ENCODE measurements around the gene ETAA1. TPM values are rescaled to one million over a fixed set of nuclear protein-coding genes. Genes with fewer than 3 reads are reported as not detected.

ETAA1 gene
- total and polyA plus RNA-seq, 2 of the 4 experiments (the other 2 are of a cell fraction), result 6.9 to 8.1 TPM

GRCh38 chr2:67438337-67438736, 41.2 kb downstream of the ETAA1 start:
- Histone ChIP-seq H3K27ac (ENCODE audit: insufficient read depth, low read length) (no peak overlapping the region), H3K56ac (ENCODE audit: extremely low read depth, insufficient read depth, low read length) (no peak overlapping the region), H3K4me1 (ENCODE audit: control insufficient read depth, insufficient read depth, low read length) (no peaks in the 10 kb centered on the region), H4K20me1 (ENCODE audit: insufficient read depth, low read length) (no peaks in the 10 kb centered on the region), H3K18ac (ENCODE audit: low read depth, low read length) (no peak overlapping the region), H2BK15ac (ENCODE audit: low read depth, low read length) (no peak overlapping the region), H3K14ac (replicated peaks; ENCODE audit: low read depth, low read length) (no peak overlapping the region), H3K9me1 (ENCODE audit: insufficient read depth, low read length) (peaks cover 3% of the 10 kb centered on the region; the same call in 1 of the 2 replicates), H3K9me3 (ENCODE audit: control insufficient read depth, insufficient read depth, low read length) (no peaks in the 10 kb centered on the region), H2AK9ac (replicated peaks; ENCODE audit: low read depth, low read length, poor library complexity) (no peak overlapping the region), H2BK120ac (ENCODE audit: low read depth, low read length) (no peak overlapping the region), H2AFZ (replicated peaks; ENCODE audit: low read length, poor library complexity) (no peak overlapping the region), H3K9ac (ENCODE audit: low read depth, low read length) (no peak overlapping the region), H3K4me2 (ENCODE audit: low read depth, low read length) (no peak overlapping the region), H2AK5ac (ENCODE audit: low read depth, low read length) (no peak overlapping the region), H4K91ac (ENCODE audit: insufficient read depth, low read depth, low read length) (no peak overlapping the region), H4K5ac (ENCODE audit: low read depth, low read length) (no peak overlapping the region), H3K36me3 (ENCODE audit: control insufficient read depth, insufficient read depth, low read length) (no peaks in the 10 kb centered on the region), H3K4ac (ENCODE audit: low read depth, low read length) (no peak overlapping the region), H2BK5ac (ENCODE audit: low read depth, low read length, poor library complexity, severe bottlenecking) (no peak overlapping the region), H3K27me3 (ENCODE audit: control insufficient read depth, insufficient read depth, low read length) (no peaks in the 10 kb centered on the region), H3K79me1 (ENCODE audit: low read depth in 1 of 2, low read length in 2 of 2) (no peaks in the 10 kb centered on the region), H3K4me3 (ENCODE audit: insufficient read depth, low read depth, low read length) (no peak overlapping the region), H2BK20ac (ENCODE audit: low read depth, low read length) (no peak overlapping the region), H3K23ac (ENCODE audit: low read depth, low read length) (no peak overlapping the region), H4K8ac (ENCODE audit: low read depth in 2 of 2, low read length in 2 of 2) (no peak overlapping the region)
- BruUV-seq (replicated peaks), result no TSS peak
- intact Hi-C loops (cut with micrococcal nuclease) (no loop called here), dilution Hi-C loops (cut with HindIII; ENCODE audit: low sequenced_read_pairs, unreplicated experiment) (no loop called here), in situ Hi-C loops (cut with MboI; ENCODE audit: low sequenced_read_pairs) (no loop called here)
- ChIA-PET CTCF (no interaction called here), POLR2A (ENCODE audit: unreplicated experiment) (no interaction called here)
- WGBS, 2 experiments (ENCODE audit: extremely low coverage in 2 of 2, insufficient read length in 1 of 2), result no CpG with 5 or more reads among the region's 2 CpGs
- TF ChIP-seq CHD1 (IDR thresholded peaks at IDR 0.05; ENCODE audit: low read depth, low read length), result no peak
- no peak for TF ChIP-seq MAZ (IDR thresholded peaks at IDR 0.05; ENCODE audit: borderline replicate concordance, low read depth, low read length)
- no peak for TF ChIP-seq BHLHE40 (IDR thresholded peaks at IDR 0.05; ENCODE audit: low read depth, low read length)
- TF ChIP-seq RCOR1 (IDR thresholded peaks at IDR 0.05; ENCODE audit: insufficient replicate concordance, low read length), result no peak
- TF ChIP-seq MAFK (IDR thresholded peaks at IDR 0.05; ENCODE audit: low read depth, low read length), result no peak
- TF ChIP-seq RFX5 (IDR thresholded peaks at IDR 0.05; ENCODE audit: low read depth, low read length), result no peak
- TF ChIP-seq CEBPB (IDR thresholded peaks at IDR 0.05; ENCODE audit: low read depth, low read length), result no peak
- no peak for TF ChIP-seq MXI1 (IDR thresholded peaks at IDR 0.05; ENCODE audit: borderline replicate concordance, low read depth, low read length)
- no peak for TF ChIP-seq POLR2A (IDR thresholded peaks at IDR 0.05; ENCODE audit: low read depth, low read length)
- no peak for TF ChIP-seq ELK1 (IDR thresholded peaks at IDR 0.05; ENCODE audit: borderline replicate concordance, low read depth, low read length)
- ATAC-seq (ENCODE audit: low read depth) (no peak), DNase-seq (no peak)

Measured in IMR-90 (cell line).